ENCODE measurements around the gene SLC5A5.

DNA sequence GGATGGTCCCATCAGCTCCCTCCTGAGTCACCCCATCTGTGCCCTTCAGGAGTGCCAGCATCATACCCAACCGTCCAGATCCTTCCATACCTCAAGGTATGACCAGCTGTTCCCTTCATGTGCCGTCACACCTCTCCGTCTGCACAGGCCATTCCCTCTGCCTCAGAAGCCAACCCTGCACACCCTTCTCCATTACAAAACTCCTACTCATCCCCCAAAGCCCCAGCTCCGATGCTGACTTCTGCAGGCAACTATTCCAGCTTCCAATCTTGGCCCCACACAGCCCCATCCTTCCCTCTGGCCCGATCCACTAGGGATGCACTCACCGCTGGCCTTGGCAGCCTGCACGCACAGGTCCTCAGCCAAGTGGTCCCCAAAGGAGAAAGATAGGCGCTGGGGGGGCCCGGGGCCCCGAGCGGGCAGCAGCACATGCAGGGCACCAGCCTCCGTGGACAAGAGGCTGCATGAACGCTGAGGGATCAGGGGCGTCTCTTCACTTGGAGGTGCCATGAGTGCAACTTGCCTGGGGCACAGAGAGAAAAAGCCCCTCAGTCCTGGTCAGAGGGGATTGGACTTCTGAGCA is 27.7 kb upstream of the SLC5A5 start:
- TF ChIP-seq POLR2AphosphoS5 (IDR thresholded peaks at IDR 0.05) (no peak), EP300 (IDR thresholded peaks at IDR 0.05) (no peak), POLR2A (IDR thresholded peaks at IDR 0.05) (no peak)
- TF ChIP-seq, protein P1, sequence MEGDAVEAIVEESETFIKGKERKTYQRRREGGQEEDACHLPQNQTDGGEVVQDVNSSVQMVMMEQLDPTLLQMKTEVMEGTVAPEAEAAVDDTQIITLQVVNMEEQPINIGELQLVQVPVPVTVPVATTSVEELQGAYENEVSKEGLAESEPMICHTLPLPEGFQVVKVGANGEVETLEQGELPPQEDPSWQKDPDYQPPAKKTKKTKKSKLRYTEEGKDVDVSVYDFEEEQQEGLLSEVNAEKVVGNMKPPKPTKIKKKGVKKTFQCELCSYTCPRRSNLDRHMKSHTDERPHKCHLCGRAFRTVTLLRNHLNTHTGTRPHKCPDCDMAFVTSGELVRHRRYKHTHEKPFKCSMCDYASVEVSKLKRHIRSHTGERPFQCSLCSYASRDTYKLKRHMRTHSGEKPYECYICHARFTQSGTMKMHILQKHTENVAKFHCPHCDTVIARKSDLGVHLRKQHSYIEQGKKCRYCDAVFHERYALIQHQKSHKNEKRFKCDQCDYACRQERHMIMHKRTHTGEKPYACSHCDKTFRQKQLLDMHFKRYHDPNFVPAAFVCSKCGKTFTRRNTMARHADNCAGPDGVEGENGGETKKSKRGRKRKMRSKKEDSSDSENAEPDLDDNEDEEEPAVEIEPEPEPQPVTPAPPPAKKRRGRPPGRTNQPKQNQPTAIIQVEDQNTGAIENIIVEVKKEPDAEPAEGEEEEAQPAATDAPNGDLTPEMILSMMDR (IDR thresholded peaks at IDR 0.05), result no peak
